Panc1 (cell line): Measurements from ENCODE around the gene TMEM239.

Experiments used
- SIN3A ChIP-seq: IDR thresholded peaks from 2 replicates; pipeline ENCODE4 v1.6.1; 2012; ENCODE audit warnings: low read depth, mild to moderate bottlenecking, low read length, moderate library complexity, borderline replicate concordance; ENCODE audit not compliant: insufficient read depth
- TCF7L2 ChIP-seq: IDR thresholded peaks from 2 replicates; pipeline ENCODE4 v1.6.1; 2011; ENCODE audit warnings: mild to moderate bottlenecking, low read depth, low read length, inconsistent platforms
- TF ChIP-seq, protein P1 (sequence below), 2 experiments: IDR thresholded peaks; 2 replicates each; pipeline ENCODE4 v1.6.1; 2011 to 2012; ENCODE audit warnings: low read depth in 2 of 2, control low read depth in 1 of 2, low read length in 1 of 2, mild to moderate bottlenecking in 1 of 2, moderate library complexity in 1 of 2; ENCODE audit not compliant: insufficient read depth in 1 of 2
- TF ChIP-seq, protein P2 (sequence below): fragments of 450-650 bp; IDR thresholded peaks from 2 replicates; pipeline ENCODE4 v1.5.1; 2017; ENCODE audit warnings: mild to moderate bottlenecking

DNA sequence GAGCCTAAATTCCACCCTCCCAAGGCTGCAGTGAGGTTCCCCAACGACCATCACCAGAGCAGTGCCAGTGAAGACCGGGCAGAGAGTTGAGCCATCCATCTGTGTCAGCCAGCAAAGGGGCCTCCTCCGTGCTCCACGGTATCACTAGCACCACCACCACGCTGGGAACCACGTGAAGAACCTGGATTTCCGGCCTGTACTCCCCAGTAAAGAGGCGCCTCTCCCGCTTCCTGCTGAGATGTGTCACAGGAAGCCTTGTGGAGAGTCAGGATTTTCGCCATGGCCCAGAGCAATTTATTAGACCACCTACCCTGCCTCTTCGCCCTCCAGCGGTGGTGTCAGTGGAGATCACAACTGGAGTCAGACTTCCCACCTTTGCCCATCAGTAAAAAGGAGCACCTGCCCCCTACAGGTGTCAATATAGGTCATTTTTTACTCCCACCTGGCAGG, 44.5 kb upstream of the TMEM239 start:
- TF ChIP-seq, protein P1, sequence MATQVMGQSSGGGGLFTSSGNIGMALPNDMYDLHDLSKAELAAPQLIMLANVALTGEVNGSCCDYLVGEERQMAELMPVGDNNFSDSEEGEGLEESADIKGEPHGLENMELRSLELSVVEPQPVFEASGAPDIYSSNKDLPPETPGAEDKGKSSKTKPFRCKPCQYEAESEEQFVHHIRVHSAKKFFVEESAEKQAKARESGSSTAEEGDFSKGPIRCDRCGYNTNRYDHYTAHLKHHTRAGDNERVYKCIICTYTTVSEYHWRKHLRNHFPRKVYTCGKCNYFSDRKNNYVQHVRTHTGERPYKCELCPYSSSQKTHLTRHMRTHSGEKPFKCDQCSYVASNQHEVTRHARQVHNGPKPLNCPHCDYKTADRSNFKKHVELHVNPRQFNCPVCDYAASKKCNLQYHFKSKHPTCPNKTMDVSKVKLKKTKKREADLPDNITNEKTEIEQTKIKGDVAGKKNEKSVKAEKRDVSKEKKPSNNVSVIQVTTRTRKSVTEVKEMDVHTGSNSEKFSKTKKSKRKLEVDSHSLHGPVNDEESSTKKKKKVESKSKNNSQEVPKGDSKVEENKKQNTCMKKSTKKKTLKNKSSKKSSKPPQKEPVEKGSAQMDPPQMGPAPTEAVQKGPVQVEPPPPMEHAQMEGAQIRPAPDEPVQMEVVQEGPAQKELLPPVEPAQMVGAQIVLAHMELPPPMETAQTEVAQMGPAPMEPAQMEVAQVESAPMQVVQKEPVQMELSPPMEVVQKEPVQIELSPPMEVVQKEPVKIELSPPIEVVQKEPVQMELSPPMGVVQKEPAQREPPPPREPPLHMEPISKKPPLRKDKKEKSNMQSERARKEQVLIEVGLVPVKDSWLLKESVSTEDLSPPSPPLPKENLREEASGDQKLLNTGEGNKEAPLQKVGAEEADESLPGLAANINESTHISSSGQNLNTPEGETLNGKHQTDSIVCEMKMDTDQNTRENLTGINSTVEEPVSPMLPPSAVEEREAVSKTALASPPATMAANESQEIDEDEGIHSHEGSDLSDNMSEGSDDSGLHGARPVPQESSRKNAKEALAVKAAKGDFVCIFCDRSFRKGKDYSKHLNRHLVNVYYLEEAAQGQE (IDR thresholded peaks at IDR 0.05; ENCODE audit: insufficient read depth in 1 of 2, low read depth in 2 of 2, low read length in 1 of 2), result no peak
- TF ChIP-seq, protein P2, sequence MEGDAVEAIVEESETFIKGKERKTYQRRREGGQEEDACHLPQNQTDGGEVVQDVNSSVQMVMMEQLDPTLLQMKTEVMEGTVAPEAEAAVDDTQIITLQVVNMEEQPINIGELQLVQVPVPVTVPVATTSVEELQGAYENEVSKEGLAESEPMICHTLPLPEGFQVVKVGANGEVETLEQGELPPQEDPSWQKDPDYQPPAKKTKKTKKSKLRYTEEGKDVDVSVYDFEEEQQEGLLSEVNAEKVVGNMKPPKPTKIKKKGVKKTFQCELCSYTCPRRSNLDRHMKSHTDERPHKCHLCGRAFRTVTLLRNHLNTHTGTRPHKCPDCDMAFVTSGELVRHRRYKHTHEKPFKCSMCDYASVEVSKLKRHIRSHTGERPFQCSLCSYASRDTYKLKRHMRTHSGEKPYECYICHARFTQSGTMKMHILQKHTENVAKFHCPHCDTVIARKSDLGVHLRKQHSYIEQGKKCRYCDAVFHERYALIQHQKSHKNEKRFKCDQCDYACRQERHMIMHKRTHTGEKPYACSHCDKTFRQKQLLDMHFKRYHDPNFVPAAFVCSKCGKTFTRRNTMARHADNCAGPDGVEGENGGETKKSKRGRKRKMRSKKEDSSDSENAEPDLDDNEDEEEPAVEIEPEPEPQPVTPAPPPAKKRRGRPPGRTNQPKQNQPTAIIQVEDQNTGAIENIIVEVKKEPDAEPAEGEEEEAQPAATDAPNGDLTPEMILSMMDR, result no peak
- TF ChIP-seq SIN3A (no peak), TCF7L2 (no peak)
